Coronary artery (tissue), 2 donors: ENCODE results near the gene BRICD5.
A peak's percentile ranks its signal among the peaks of the same experiment; 100 is the strongest.

ENCODE experiments used
- DNase-seq: peaks from one replicate; pipeline ENCODE4 v3.0.0-alpha.2; 2017; ENCODE audit warnings: low spot score
- H3K27ac ChIP-seq, 2 donors: fragments of 200-600 bp; sonication (generic); one replicate each; pipeline ENCODE4 v1.5.1; 2016 to 2019
- H3K4me3 ChIP-seq: fragments of 200-600 bp; sonication (generic); 2 replicates; pipeline ENCODE4 v1.5.1; 2016; ENCODE audit warnings: mild to moderate bottlenecking, moderate library complexity
- TF ChIP-seq, protein P1 (sequence below): fragments of 200-600 bp; sonication (generic); IDR thresholded peaks from one replicate; pipeline ENCODE4 v1.5.1; 2019; ENCODE audit warnings: antibody characterized with exemption

The BRICD5 gene

GRCh38 chr16:2226918-2227317 is 16.3 kb upstream of the BRICD5 start:
- no peak overlapping the region for H3K27ac ChIP-seq
- TF ChIP-seq, protein P1, sequence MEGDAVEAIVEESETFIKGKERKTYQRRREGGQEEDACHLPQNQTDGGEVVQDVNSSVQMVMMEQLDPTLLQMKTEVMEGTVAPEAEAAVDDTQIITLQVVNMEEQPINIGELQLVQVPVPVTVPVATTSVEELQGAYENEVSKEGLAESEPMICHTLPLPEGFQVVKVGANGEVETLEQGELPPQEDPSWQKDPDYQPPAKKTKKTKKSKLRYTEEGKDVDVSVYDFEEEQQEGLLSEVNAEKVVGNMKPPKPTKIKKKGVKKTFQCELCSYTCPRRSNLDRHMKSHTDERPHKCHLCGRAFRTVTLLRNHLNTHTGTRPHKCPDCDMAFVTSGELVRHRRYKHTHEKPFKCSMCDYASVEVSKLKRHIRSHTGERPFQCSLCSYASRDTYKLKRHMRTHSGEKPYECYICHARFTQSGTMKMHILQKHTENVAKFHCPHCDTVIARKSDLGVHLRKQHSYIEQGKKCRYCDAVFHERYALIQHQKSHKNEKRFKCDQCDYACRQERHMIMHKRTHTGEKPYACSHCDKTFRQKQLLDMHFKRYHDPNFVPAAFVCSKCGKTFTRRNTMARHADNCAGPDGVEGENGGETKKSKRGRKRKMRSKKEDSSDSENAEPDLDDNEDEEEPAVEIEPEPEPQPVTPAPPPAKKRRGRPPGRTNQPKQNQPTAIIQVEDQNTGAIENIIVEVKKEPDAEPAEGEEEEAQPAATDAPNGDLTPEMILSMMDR, result no peak
- H3K4me3 ChIP-seq, result no peak overlapping the region
- no peak for DNase-seq

DNA sequence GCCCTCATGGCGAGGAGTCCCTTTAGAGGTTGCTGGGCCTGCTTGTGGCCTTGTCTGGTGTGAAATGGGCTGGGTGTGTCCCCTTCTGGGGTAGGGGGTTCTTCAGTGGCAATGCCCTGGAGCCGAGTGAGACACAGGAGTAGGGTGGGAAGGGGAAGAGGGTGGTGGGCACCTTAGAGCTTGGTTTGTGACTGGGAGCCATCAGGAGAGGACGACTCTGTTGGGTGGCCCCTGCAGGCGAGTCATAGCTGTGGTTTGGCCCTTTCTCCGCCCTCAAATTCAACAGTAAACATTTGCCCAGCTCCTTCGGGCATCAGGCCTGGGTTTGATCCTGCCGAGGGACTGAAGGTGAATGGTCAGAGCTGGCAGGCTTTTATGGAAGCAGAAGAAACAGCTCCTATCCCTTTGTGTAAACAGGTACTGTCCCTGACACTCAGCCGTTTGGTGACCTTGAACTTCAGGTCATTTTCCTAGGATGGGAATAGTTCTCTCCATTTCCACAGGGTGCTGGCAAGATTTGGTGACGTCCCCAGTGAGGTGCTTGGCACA is 15.7 kb upstream of the BRICD5 start:
- H3K27ac ChIP-seq, result no peak overlapping the region
- no peak for DNase-seq

GRCh38 chr16:2223942-2224486 is 13.4 kb upstream of the BRICD5 start:
- TF ChIP-seq, protein P1, result no peak
- no peak for DNase-seq
- peak overlapping the region; percentile 74 to 91 for H3K27ac ChIP-seq

More for the DNA sequence above, 15.7 kb upstream of the BRICD5 start:
- H3K4me3 ChIP-seq, result no peak overlapping the region
- TF ChIP-seq, protein P1, result no peak

GRCh38 chr16:2223221-2223941 is 12.7 kb upstream of the BRICD5 start, which contains the start of gene E4F1:
Gene E4F1 (plus strand): TSS chr16:2223591. CDS start chr16:2223614, 23 bp downstream.
- TF ChIP-seq, protein P1, result no peak
- Histone ChIP-seq H3K4me3 (peak within 1 kb of the TSS; percentile 84), H3K27ac (peak within 1 kb of the TSS; percentile 74 to 91)
- peak; percentile 100 for DNase-seq

More at GRCh38 chr16:2223942-2224486, 13.4 kb upstream of the BRICD5 start:
- H3K4me3 ChIP-seq, result peak overlapping the region; percentile 84

DNA sequence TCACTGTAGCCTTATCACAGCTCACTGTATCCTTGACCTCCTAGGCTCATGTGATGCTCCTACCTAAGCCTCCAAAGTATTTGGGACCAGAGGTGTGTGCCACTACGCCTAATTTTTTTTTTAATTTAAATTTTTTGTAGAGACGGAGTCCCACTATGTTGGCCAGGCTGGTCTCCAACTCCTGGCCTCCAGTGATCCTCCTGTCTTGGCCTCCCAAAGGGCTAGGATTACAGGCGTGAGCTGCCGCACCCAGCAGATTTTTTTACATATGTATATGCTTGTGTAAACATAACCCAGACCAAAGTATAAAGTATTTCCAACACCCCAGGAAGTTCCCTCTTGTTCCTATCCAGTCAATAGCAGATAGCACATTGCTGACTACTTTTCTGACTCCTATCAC is 5.7 kb upstream of the BRICD5 start:
- no peak overlapping the region for H3K4me3 ChIP-seq
- TF ChIP-seq, protein P1, result no peak
- DNase-seq, result no peak
- H3K27ac ChIP-seq, result no peak overlapping the region

GRCh38 chr16:2214719-2214968 is 4.0 kb upstream of the BRICD5 start, which contains the start of gene PGP:
Gene PGP (minus strand): TSS chr16:2214840. CDS start chr16:2214777, 63 bp downstream.
- no peak for DNase-seq
- TF ChIP-seq, protein P1, result no peak
- peak within 1 kb of the TSS; percentile 66 to 93 for H3K27ac ChIP-seq

More at GRCh38 chr16:2214719-2214968, 4.0 kb upstream of the BRICD5 start, which contains the start of gene PGP:
- peak within 1 kb of the TSS; percentile 87 for H3K4me3 ChIP-seq
